Stimulated activated CD8-positive, alpha-beta memory T cell treated with anti-CD3 and anti-CD28 coated beads, Interleukin-15, amount 100 ng/mL, for 4 hours (primary cell): Measurements from ENCODE around the gene JTB.

ENCODE experiments used
- DNase-seq, 2 donors: peaks; one replicate each; pipeline ENCODE4 v3.0.0-alpha.2; 2020; ENCODE audit warnings: low read depth in 2 of 2

JTB gene

DNA sequence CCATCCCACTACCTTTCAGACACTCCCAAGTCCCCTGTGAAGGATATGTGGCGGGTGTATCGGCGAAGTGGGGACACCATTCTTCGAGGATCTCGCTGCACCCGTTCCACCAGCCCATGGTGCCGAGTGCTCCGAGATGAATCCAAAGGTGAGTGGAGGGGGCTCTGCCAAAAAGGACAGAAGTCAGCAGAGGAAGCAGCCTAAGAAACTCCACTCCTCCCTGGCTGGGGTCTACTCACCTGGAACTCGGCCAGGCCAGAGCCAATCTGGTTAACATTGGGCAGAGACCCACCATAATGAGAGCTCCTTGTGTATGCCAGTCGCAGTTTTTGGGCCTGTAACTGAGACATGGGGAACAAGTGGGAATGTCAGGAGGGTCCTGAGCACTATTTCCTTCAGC is 22.6 kb downstream of the JTB start:
- no peak for DNase-seq

GRCh38 chr1:153953859-153954365 is 23.6 kb downstream of the JTB start:
- DNase-seq, result no peak

GRCh38 chr1:153951801-153952200 is 25.7 kb downstream of the JTB start:
- DNase-seq, result no peak

- no peak for DNase-seq
These were observed 26.3 kb downstream of the JTB start for GRCh38 chr1:153951183-153951582.

DNA sequence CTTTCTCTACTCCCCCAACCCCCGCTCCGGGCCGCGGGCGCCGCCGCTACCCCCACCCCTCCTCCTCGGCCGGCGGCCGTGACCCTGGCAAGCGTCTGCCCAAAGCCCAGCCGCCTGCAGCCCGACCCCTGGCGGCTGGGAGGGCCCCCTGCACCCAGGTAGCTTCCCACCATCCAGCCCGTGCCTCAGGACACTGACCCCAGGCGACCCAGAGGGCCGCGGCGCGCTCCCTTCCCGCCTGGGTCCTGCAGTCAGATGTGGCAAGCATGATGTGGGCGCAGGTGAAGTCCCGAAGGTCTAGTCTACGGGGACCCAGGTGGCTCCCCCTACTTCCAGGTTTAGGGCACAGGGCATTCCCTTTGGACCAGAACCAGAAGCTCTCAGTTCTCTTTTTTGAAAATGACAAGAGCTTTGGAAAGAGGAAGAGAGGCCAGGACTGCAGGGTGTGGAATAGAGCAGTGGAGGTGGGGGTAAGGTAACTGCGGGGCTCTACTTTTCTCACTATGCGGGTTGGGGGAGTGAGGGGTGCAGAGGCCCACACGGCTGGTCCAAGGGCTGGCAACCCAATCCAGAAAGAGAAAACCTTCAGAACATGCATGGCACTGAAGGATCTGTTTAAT is 30.7 kb downstream of the JTB start, which contains the start of gene DENND4B:
DENND4B (minus strand) TSS at position 97 of the 620 bp plus-strand sequence. CDS start 2,344 bp downstream, outside the sequence.
- peak; percentile 50 to 60 for DNase-seq

DNA sequence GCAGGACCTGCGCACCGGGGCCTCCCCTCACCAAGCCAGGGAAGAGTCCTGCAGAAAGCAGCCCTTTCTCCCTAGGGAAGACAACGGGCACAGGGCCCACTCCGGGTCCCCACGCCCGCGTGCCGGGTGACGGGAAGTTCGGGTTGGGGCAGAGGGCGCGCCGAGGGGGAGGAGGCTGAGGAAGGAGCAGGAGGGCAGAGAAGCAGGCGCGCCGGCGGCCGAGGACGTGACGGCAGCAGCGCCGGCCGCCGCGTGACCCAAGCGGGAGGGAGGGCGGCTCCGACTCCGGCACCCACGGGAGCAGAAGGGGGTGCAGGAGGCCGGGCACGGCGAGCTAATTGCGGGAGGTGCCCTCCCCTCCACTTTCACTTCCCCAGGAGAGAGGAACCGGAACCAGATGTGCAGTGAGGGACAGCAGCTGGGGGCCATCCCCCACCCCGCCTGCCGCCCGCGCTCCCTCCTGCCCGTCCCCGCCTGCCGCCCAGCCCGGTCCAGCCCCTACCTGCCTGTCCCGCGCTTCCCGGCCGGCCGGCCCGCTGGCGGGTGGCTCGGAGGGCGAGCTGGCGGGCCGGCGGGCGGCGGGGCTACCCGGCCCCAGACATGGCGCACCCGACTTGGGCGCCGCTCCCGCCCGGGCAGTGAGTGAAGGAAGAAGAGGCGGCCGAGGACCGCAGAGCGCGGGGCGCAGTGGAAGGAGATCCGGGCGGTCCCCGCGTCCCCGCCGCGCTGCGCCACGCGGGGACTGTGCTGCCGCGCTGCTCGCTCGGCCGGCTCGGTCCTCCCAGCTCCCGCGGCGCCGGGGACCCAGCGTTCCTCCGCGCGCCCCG is 31.5 kb downstream of the JTB start:
- peak; percentile 45 to 57 for DNase-seq

- peak; percentile 55 to 69 for DNase-seq
These were observed 32.2 kb downstream of the JTB start for GRCh38 chr1:153945131-153945794.

- no peak for DNase-seq
These were observed 32.7 kb downstream of the JTB start for GRCh38 chr1:153944827-153945117.

GRCh38 chr1:153944005-153944826 is 33.3 kb downstream of the JTB start:
- no peak for DNase-seq

GRCh38 chr1:153942766-153943549 is 34.5 kb downstream of the JTB start:
- DNase-seq, result no peak

GRCh38 chr1:153941826-153942725 is 35.4 kb downstream of the JTB start:
- no peak for DNase-seq

- DNase-seq, result no peak
These were observed 36.7 kb downstream of the JTB start for GRCh38 chr1:153940756-153941155.

DNA sequence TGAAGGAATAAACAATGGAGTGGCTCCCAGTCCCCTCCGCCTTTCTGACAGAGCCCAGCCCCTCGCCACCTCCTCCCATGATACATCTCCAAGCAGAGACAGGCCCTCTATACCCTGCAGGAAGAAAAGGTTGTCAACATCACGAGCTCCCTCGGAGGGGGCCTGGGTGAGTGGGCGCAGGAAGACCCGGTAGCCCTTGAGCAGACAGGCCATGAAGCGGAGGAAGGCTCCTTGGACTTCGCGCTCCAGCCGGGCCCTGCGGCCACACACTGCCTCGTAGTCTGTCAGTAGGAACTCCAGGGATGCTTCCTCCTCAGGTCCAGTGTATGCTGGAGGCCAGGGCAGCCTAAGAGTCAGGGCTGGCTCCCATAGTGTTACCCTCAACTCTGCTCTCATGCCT is 38.0 kb downstream of the JTB start:
- DNase-seq, result no peak

- no peak for DNase-seq
These were observed 38.5 kb downstream of the JTB start for GRCh38 chr1:153938996-153939395.

GRCh38 chr1:153937331-153937730 is 40.1 kb downstream of the JTB start:
- no peak for DNase-seq

GRCh38 chr1:153936011-153936802 is 41.3 kb downstream of the JTB start:
- DNase-seq, result no peak

DNA sequence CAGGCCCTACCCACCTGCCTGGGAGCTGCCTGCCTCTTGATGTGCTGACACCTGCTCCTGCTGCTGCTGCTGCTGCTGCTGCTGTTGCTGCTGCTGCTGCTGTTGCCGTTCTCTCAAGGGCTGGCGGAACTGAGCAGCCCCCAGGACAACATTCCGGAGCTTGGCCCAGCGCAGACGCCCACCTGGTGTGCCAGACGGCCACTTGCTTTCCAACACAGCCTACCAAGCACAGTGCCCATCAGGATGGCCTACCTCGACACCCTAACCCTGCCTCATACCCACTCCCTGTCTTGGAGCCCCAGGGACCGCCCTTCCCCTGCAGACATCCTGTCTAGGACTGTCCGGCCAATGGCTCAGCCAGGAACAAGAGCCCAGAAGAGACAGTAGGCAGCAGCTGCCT is 42.7 kb downstream of the JTB start:
- DNase-seq, result no peak

DNA sequence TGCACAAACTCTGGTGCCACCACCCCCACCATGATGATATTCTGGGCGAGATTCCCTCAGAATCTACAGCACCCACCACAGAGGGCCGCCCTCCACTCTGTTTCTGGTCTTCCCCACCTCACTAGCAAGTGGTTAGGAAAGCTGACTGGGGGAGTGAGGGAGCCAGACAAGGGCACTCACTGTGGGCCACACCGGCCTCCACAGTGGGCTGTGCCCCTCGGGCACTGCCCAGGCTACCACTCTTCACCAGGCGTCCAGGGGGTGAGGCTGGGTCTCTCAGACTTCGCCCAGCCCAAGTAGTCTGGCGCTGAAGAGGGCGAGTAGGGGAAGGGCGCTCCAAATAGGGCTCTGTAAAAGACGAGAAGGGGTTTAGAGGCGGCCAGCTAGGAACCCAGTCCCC is 43.5 kb downstream of the JTB start:
- DNase-seq, result no peak

DNA sequence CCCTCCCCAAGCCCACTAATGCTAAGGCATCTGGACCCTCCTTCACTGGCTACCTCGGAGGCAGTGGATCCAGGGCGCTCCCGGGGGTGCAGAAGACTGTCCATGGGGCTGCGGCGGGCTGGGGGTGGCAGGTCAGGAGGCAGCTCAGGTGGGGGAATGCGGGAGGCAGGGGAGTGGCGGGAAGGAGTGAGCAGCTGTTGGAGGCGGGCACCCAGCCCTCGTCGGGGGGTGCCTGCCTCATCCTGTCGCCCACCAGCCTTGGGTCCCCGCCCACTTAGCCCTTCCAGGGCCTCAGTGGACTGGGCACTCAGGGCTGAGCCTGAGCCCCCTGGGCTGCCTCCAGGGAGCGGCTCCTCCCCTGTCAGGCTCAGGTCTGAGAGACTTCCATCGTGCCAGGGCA is 44.0 kb downstream of the JTB start:
- no peak for DNase-seq
